ENCODE measurements around the gene UBE2M. TPM values are rescaled to one million over a fixed set of nuclear protein-coding genes. Genes with fewer than 3 reads are reported as not detected.

Gene UBE2M
- total RNA-seq, 2 donors from 2014 or later = 27.7 to 44.2 TPM

DNA sequence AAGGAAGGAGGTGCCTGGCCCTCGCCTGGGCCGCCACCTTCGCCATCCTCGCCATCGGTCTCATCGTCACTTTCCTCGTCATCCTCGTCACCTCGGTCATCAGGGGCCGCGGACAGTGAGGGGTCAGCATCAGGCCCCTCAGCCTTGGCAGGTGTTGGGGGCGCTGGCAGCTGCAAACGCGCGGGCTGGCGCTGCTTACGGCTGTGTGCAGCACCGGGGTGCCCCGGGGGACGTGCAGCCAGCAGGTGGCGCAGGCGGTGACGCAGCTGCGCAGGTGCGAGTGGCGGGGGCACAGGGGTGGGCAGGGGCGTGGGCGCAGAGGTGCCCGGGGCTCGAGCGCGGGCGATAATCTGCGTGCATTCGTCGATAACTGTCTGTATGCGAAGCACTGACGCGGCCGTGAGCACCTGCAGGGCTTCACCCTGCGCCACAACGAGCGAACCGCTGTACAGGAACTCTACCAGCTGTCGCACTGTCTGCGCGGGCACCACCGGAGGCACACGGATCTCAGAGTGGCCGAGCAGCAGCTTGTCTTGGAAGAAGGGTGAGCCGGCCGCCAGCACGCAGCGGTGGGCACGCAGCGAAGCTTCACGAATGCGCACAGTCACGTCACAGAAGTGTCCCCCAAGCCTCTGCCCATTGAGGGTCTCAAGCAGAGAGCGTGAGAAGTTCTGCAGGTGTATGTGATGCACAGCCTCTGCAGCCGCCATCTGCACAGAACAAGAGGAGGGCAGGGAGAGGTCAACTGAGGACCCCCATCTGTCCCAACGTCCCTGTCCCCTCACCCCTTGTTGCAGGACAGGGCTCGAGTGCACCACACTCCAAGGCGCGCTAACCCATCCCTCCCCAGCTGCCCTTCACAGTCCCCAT, 41.2 kb downstream of the UBE2M start:
- H3K27ac ChIP-seq = no peak overlapping the region
- 91% methylated on average over 65 of the region's 65 CpGs for WGBS

GRCh38 chr19:58516246-58516836, 42.1 kb downstream of the UBE2M start:
- Histone ChIP-seq H3K4me3 (no peak overlapping the region), H3K27me3 (replicated peaks; ENCODE audit: insufficient read depth) (no peaks in the 10 kb centered on the region), H3K27ac (no peak overlapping the region), H3K4me1 (replicated peaks) (peaks cover 10% of the 10 kb centered on the region), H3K9me3 (no peaks in the 10 kb centered on the region), H3K36me3 (peaks cover 0 to 15% of the 10 kb centered on the region in 2 donors)
- no peak for DNase-seq (ENCODE audit: low spot score)
- intact Hi-C loops (cut with DNase I) = no loop called here
- 91% methylated on average over 25 of the region's 25 CpGs for WGBS
- TF ChIP-seq POLR2AphosphoS5 (IDR thresholded peaks at IDR 0.05) = no peak
- TF ChIP-seq POLR2A (IDR thresholded peaks at IDR 0.05) = no peak
- TF ChIP-seq, protein P1, sequence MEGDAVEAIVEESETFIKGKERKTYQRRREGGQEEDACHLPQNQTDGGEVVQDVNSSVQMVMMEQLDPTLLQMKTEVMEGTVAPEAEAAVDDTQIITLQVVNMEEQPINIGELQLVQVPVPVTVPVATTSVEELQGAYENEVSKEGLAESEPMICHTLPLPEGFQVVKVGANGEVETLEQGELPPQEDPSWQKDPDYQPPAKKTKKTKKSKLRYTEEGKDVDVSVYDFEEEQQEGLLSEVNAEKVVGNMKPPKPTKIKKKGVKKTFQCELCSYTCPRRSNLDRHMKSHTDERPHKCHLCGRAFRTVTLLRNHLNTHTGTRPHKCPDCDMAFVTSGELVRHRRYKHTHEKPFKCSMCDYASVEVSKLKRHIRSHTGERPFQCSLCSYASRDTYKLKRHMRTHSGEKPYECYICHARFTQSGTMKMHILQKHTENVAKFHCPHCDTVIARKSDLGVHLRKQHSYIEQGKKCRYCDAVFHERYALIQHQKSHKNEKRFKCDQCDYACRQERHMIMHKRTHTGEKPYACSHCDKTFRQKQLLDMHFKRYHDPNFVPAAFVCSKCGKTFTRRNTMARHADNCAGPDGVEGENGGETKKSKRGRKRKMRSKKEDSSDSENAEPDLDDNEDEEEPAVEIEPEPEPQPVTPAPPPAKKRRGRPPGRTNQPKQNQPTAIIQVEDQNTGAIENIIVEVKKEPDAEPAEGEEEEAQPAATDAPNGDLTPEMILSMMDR (IDR thresholded peaks at IDR 0.05) = no peak

More for the DNA sequence above, 41.2 kb downstream of the UBE2M start:
- Histone ChIP-seq H3K27me3 (replicated peaks; ENCODE audit: insufficient read depth) (no peaks in the 10 kb centered on the region), H3K36me3 (peaks cover 0 to 15% of the 10 kb centered on the region in 2 donors), H3K9me3 (no peaks in the 10 kb centered on the region), H3K4me3 (no peak overlapping the region), H3K4me1 (replicated peaks) (peaks cover 10% of the 10 kb centered on the region)
- DNase-seq (ENCODE audit: low spot score) = no peak
- intact Hi-C loops (cut with DNase I) = no loop called here
- TF ChIP-seq POLR2AphosphoS5 (IDR thresholded peaks at IDR 0.05) = no peak
- no peak for TF ChIP-seq POLR2A (IDR thresholded peaks at IDR 0.05)
- TF ChIP-seq, protein P1 (IDR thresholded peaks at IDR 0.05) = no peak

DNA sequence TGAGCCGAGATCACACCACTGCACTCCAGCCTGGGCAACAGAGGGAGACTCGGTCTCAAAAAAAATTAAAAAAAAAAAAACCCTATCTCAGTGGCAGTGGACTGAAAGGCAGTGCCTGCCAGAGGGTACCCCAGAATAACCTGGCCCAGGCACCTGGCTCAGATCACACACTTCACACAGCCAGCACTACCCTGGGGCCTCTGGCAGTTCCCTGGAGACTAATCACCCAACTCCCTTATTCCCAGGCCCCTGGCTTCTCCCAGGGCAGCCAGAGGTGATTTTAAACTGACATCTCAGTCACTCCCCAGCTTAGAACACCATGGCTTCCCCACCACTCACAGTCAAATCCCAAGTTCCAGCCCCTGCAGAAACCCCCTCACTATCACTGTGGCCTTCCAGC, 43.2 kb downstream of the UBE2M start:
- no peaks in the 10 kb centered on the region for H3K9me3 ChIP-seq
- H3K4me3 ChIP-seq = no peak overlapping the region
- intact Hi-C loops (cut with DNase I) = no loop called here
- TF ChIP-seq POLR2AphosphoS5 (IDR thresholded peaks at IDR 0.05) (no peak), POLR2A (IDR thresholded peaks at IDR 0.05) (no peak)
- TF ChIP-seq, protein P1 (IDR thresholded peaks at IDR 0.05) = no peak
- H3K36me3 ChIP-seq = peaks cover 0 to 15% of the 10 kb centered on the region in 2 donors
- peaks cover 10% of the 10 kb centered on the region for H3K4me1 ChIP-seq (replicated peaks)
- no peak overlapping the region for H3K27ac ChIP-seq
- 100% methylated on average over 2 of the region's 2 CpGs for WGBS
- DNase-seq (ENCODE audit: low spot score) = no peak
- H3K27me3 ChIP-seq (replicated peaks; ENCODE audit: insufficient read depth) = no peaks in the 10 kb centered on the region

GRCh38 chr19:58514564-58515022, 43.8 kb downstream of the UBE2M start:
- H3K4me1 ChIP-seq (replicated peaks) = peaks cover 10% of the 10 kb centered on the region
- peak overlapping the region; percentile 78 for H3K27ac ChIP-seq
- 78% methylated on average over 3 of the region's 3 CpGs for WGBS

More at GRCh38 chr19:58514564-58515022, 43.8 kb downstream of the UBE2M start:
- H3K4me3 ChIP-seq = peak overlapping the region; percentile 27 to 41
- no peaks in the 10 kb centered on the region for H3K27me3 ChIP-seq (replicated peaks; ENCODE audit: insufficient read depth)
- intact Hi-C loops (cut with DNase I) = no loop called here
- TF ChIP-seq, protein P1 (IDR thresholded peaks at IDR 0.05) = no peak
- TF ChIP-seq POLR2A (IDR thresholded peaks at IDR 0.05) (no peak), POLR2AphosphoS5 (IDR thresholded peaks at IDR 0.05) (no peak)
- H3K36me3 ChIP-seq = peaks cover 0 to 15% of the 10 kb centered on the region in 2 donors
- no peaks in the 10 kb centered on the region for H3K9me3 ChIP-seq
- DNase-seq (ENCODE audit: low spot score) = no peak
